OCI-LY3 (cell line): ENCODE data around the gene RAD51B.

ENCODE experiments used
- CTCF ChIP-seq: fragments of 200-600, 300-600 bp; sonication (generic); IDR thresholded peaks from 2 replicates; pipeline ENCODE4 v1.5.1; 2014; ENCODE audit warnings: antibody characterized with exemption, low read length, low read depth
- EZH2phosphoT487 ChIP-seq: fragments of 200-600 bp; shearing (Covaris generic); IDR thresholded peaks from 2 replicates; pipeline ENCODE4 v1.6.1; 2018; ENCODE audit warnings: antibody characterized with exemption, mixed run types, low read depth

DNA sequence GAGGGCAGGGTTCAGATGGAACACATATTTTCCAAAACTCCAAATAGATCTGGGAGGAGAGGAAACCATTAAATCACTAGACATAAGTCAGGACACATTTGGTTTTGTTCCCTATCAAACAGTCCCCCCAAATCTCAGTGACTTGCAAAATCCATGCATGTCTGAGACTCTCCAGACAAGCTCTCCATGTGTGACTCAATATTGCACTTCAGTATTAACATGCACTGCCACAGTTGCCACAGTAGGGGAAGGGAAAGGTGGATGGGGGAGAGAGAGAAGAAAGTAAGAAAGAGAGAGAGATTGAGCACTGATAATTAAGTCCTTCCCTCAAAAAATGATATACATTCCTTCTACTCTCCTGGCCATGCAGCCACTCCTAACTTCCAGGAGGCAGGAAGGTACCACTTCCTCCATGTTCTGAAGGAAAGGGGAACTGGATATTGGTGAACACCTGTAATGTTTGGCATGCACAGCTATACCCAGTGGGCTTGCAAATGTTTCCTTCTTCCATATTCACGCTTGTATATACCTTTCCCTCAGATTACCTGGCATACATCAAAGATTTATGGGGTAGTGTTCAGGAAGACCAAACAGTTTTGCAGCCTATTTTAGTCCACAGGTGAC lies 663.3 kb downstream of the RAD51B start:
- TF ChIP-seq CTCF: no peak
- TF ChIP-seq EZH2phosphoT487: no peak
